ENCODE measurements around the gene SVIL. TPM values are rescaled to one million over a fixed set of nuclear protein-coding genes. Genes with fewer than 3 reads are reported as not detected.
A peak's percentile ranks its signal among the peaks of the same experiment; 100 is the strongest.
"Not testable (repeated sequence)": the region's sequence is repeated elsewhere in the genome, so short reads cannot be mapped to it uniquely, and the experiment has no call there.

The SVIL gene
- total RNA-seq, 1 donor from 2014 or later, result 118 TPM

- Histone ChIP-seq H3K9me3 (no peaks in the 10 kb centered on the region), H3K4me1 (peaks cover 7% of the 10 kb centered on the region), H3K4me3 (no peak overlapping the region), H3K27me3 (ENCODE audit: low read depth) (no peaks in the 10 kb centered on the region), H3K36me3 (peaks cover 81% of the 10 kb centered on the region), H3K27ac (no peak overlapping the region)
- ATAC-seq (peak in 1 of 2 donors; percentile 37), DNase-seq (no peak)
- intact Hi-C loops (cut with DNase I), result no loop called here
- TF ChIP-seq CTCF (IDR thresholded peaks at IDR 0.05), result no peak
Measured at GRCh38 chr10:29486433-29486832, 148.3 kb downstream of the SVIL start.

GRCh38 chr10:29484677-29485076 lies 150.1 kb downstream of the SVIL start:
- DNase-seq; ATAC-seq; H3K27ac ChIP-seq; H3K4me3 ChIP-seq; H3K4me1 ChIP-seq; H3K9me3 ChIP-seq; intact Hi-C loops (cut with DNase I); H3K27me3 ChIP-seq (ENCODE audit: low read depth): not testable (repeated sequence)
- H3K36me3 ChIP-seq, result peaks cover 81% of the 10 kb centered on the region

DNA sequence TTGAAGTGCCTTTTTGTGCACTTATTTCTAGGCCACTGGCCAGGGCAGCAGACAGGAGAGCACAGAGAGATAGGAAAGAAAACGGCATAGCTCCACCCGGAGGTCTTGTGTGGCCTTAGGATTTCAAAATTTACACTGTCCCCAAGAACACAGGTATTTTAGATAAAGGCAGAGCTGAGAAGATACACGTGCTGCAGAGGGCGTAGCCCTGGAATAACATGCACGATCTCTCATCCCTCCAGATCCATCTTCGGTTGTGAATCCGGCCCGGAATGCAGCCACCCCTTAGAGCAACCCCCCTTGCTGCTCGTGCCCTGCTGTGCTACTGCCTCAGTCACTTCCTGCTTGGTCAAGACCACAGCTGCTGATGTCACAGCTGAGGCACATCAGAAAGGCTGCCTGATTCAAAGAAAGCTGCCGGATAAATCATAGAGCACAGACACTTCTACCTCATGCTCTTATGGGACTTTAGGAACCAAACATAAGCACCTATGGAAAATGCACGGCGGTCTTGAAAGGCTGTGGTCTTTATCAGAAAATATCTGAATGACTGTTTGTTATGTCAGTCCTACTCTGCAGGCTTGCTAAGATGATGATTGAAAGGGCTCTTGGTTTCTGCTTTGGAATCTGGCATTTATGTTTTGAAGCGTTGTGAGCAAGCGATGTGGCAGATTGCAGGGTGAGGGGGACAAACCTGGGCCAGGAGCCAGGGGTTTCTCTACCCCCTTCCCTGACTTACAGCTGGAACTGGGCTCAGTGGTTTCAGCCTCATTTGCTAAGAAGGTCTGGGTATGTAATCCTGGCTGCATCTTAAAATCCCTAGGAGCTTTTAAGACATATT lies 152.0 kb downstream of the SVIL start:
- no peak overlapping the region for H3K4me3 ChIP-seq
- H3K36me3 ChIP-seq, result peaks cover 81% of the 10 kb centered on the region
- intact Hi-C loops (cut with DNase I), result no loop called here
- DNase-seq (no peak), ATAC-seq (peak; percentile 35 to 61)
- no peak for TF ChIP-seq CTCF (IDR thresholded peaks at IDR 0.05)
- H3K27me3 ChIP-seq (ENCODE audit: low read depth), result no peaks in the 10 kb centered on the region
- H3K4me1 ChIP-seq, result peaks cover 7% of the 10 kb centered on the region
- no peak overlapping the region for H3K27ac ChIP-seq
- H3K9me3 ChIP-seq, result no peaks in the 10 kb centered on the region

DNA sequence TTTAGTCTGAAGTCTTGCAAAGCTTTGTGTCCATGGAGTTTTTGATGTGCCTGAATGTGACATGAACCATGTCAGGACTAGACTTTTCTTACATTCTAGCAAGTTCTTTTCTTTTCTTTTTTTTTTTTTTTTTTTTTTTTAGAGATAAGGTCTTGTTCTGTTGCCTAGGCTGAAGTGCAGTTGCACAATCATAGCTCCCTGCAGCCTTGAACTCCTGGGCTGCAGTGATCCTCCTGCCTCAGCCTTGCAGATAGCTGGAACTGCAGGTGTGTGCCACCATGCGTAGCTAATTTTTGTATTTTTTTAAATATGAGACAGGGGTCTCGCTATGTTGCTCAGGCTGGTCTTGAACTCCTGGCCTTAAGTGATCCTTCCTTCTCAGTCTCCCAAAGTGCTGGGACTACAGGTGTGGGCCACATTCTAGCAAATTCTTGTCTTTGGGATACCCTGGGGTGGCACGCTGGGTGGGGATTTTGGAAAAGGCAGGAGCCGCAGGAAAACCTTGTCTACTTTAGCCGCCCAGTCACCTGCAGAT lies 152.8 kb downstream of the SVIL start:
- H3K4me3 ChIP-seq, result no peak overlapping the region
- no peaks in the 10 kb centered on the region for H3K9me3 ChIP-seq
- intact Hi-C loops (cut with DNase I), result no loop called here
- no peak for TF ChIP-seq CTCF (IDR thresholded peaks at IDR 0.05)
- H3K27me3 ChIP-seq (ENCODE audit: low read depth), result no peaks in the 10 kb centered on the region
- DNase-seq (no peak), ATAC-seq (no peak)
- H3K4me1 ChIP-seq, result peaks cover 7% of the 10 kb centered on the region
- peaks cover 83% of the 10 kb centered on the region for H3K36me3 ChIP-seq
- no peak overlapping the region for H3K27ac ChIP-seq

DNA sequence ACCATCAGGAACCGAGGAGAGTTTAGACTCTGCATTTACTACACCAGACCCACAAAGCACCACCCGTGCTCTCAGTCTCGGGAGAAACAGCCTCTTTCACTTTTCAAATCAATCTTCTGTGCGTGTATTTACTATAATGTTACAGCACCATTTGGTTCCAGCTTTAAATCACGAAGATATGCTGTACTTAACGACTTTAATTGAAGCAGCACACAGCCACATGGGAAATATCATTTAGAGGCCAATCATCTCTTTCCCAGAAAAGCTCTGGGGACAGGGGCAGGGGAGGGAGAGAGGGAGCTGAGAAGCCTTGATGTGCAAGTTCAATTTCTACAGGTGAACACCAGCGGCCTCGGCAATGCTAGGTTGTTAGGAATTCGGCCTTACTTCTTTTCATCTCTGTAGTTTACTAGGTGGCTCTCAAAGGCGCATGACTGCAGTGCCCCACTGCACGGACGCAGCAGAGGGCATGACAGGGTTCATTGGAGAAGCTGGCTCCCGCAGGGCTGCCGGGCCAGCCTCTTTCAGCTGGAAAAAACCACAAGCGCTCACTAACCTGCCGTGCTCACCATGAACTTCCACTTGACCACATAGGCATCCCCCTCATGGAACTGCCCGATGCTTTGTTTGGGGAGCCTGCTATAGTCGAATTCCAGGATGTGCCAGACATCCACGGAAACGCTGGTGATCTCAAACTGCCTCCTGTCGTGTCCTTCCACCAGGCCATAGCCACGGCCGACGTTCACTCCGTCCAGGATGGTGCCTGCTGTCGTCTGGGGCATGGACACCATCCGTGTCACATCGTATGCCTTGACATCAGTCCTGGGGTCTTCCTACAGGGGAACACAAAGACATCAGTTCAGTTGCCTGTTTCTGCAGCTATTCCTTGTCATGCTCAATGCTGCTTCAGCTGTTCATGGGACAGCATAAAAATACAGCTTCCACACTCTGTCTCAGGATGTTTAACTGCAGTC lies 154.5 kb downstream of the SVIL start:
- Histone ChIP-seq H3K9me3 (no peaks in the 10 kb centered on the region), H3K27me3 (ENCODE audit: low read depth) (no peaks in the 10 kb centered on the region), H3K4me1 (peaks cover 7% of the 10 kb centered on the region), H3K36me3 (peaks cover 81% of the 10 kb centered on the region), H3K4me3 (no peak overlapping the region), H3K27ac (no peak overlapping the region)
- TF ChIP-seq CTCF (IDR thresholded peaks at IDR 0.05), result no peak
- intact Hi-C loops (cut with DNase I), result no loop called here
- DNase-seq (no peak), ATAC-seq (no peak)

All from lower lobe of right lung (tissue), 2 donors.